Measurements from ENCODE around the gene DIP2B. TPM values are rescaled to one million over a fixed set of nuclear protein-coding genes. Genes with fewer than 3 reads are reported as not detected.
A peak's percentile ranks its signal among the peaks of the same experiment; 100 is the strongest.

Gene DIP2B
- polyA plus RNA-seq, 1 donor = 19.7 TPM

DNA sequence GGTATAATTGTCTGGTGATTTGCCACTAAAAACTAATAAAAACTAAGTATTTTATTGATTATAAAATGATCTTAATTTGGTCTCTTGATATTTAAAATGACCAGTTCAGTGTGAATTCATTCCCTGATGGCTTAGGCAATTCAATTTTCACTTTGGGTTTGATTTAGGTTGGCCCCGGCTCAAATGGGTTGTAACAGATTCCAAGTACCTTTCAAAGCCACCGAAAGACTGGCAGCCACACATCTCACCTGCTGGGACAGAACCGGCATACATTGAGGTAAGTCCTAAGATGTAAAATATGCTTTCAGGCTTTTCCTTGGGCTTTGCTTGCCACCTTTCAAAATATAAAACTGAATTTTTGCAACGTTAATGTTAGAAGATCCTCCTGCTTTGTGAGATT, 181.6 kb downstream of the DIP2B start:
- no peak for DNase-seq

DNA sequence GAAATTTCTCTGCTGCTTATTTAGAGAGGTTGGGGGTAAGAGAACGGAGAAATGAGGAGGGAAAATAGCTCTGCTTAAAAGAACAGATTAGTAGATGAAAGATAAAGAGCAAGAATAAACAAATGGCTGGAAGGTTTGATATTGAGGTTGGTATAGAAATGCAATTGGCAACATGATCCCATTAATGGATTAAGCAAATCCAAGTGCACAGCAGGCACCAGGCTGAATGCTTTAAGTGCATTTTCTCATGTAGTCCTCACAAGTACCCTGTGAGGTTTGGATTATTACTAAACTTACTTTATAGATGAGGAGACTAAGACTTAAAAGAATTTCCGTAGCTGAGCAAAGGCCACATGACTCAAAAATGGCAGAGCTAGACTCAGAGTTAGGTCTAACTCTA, 182.2 kb downstream of the DIP2B start:
- DNase-seq = no peak

DNA sequence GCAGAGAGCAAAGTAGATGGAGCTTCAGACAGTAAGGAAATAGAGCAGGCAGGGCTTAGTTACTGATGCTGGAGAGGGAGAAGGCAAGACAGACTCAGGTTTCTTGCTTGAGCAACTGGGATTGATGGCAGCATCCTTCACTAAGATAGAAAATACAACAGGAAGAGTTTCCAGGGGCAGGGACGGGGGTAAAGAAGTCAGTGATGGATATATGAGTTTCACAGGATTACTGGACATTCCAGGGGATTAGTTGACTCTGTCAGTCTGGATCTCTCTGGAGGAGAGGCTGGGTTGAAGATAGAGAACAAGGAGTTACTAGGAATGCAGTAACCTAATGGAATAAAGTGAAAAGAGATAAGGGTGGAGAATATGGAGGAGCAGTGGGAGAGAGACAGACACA, 184.7 kb downstream of the DIP2B start:
- no peak for DNase-seq

DNA sequence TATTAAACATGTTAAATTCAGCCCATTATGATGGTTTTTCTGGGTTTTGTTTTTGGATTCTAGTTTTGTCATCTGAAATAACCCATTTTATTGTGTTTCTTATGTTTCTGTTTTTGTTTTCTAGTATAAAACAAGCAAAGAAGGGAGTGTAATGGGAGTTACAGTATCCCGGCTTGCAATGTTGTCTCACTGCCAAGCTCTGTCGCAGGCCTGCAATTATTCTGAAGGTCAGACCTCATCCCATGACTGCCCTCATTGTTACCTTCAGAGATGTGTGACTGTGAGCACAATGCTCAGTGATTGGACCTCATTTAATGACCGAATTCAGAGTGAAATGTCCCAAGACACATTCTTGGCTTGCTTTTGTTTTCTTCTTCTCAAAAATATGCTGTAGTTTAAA, 186.1 kb downstream of the DIP2B start:
- DNase-seq = peak; percentile 34

DNA sequence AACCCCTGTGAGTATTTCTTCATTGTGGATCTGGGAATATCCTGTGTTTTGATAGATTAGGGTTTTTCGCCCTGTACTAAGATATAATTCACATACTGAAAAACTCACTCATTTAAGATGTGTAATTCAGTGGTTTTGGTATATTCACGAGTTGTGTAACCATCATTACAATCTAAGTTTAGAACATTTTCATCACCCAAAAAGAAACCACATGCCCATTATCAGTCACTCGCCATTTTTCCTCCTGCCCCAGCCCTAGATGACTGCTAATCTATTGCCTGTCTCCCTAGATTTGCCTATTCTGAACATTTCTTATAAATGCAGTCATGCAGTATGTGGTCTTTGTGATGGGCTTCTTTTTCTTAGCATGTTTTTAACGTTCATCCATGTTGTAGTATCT, 191.2 kb downstream of the DIP2B start:
- DNase-seq = no peak

DNA sequence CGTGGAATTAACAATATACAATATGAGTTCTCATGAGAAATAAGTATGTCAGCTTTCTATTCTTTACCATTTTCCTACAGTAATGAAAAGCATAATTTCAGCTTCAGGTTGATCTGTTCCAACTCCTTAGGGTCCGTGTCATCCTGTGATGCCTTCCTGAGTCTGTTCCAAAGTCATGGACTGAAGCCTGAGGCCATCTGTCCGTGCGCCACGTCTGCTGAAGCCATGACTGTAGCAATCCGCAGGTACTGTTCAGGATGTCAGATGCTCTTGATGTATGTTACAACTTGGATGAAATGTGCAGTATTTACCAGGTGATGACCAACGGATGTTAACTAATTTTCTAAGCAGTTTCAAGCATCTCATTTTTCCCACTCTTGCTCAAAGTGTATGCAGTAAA, 192.1 kb downstream of the DIP2B start:
- no peak for DNase-seq

DNA sequence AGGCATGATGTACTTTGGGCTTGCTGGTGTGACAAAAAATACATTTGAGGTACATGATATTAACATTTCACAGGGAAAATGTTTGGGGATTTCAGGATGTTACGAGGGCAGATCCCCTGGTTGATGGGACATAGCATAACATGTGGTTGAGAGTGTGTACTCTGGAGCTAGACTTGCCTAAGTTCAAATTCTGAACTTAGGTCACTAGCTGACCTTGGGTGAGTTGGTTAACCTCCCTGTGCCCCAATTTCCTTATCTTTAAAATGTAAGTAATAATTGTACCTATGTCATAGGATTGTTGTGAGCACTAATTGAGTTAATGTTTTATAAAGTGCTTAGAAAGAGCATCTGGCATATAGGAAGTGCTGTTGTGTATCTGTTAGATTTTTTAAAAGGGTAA, 194.4 kb downstream of the DIP2B start:
- no peak for DNase-seq

DNA sequence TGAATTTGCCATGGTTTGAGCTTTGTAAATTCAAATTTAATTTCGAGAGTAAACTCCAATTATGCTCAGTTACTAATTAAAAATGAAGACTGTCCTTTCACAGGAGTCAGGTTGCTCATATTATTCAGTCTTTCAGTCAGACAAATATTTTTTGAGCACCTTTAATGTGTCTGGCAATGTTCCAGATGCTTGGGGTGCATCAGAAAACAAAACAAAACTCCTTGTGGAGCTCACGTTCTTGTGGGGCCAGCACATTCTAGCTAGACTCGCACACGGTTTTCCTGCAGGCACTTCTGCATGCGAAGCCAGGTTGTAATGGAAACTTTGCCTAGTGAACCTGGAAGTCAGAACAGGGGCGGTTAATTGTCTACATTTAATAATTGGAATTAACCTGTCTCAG, 195.2 kb downstream of the DIP2B start:
- no peak for DNase-seq

DNA sequence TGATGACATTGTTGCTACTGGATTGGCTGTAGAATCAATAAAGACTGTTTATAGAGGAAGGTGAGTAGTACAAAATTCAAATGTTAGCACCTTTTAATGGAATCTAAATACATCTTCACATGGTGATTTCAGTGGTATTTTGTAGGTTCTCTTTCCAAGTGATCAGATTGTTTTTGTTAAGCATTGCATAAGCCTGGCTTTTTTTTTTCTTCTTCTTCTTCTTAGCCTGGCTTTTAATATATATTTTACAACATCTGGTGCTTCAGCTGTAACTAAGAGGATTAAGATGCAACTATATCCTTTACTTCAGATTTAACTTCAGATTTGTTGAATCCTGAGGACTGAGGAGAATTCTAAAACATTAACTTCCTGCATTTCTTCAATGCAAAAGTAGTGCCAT, 201.8 kb downstream of the DIP2B start:
- DNase-seq = no peak

DNA sequence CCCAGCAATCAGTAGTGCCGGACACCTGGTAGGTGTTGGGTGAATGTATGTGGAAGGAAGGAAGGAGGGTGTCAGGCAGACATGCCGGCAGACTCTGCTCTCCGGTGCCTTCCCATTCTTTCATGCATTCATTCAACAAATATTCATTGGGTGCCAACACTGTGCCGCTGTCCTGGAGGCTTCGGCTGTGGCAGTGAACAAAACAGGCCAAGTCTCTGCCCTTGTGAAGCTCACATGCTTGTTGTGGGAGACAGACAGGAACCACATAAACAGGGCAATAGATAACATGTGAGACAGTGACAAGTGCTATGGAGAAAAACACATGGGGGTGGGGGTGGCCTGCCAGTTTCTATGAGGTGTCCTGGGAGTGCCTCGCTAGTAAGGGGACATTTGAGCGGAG, 202.6 kb downstream of the DIP2B start:
- DNase-seq = no peak

DNA sequence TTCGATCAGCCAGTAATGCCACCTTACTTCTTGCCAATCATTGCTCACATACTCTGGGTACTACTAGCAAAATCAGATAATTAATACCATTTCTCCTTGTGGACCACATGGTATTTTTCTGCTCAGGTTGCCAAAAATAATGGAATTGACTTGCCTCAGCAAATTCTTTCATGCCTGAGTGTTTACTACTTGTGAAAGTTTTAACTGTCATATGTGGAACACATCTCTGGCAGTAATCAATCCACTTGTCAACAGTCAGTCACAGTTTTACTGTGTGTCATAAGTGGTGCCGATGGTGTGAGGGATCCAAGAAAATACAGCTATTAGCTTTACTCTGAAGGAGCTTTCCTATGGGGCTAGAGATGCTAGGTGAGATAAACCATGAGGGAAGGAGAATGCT, 203.8 kb downstream of the DIP2B start:
- no peak for DNase-seq

DNA sequence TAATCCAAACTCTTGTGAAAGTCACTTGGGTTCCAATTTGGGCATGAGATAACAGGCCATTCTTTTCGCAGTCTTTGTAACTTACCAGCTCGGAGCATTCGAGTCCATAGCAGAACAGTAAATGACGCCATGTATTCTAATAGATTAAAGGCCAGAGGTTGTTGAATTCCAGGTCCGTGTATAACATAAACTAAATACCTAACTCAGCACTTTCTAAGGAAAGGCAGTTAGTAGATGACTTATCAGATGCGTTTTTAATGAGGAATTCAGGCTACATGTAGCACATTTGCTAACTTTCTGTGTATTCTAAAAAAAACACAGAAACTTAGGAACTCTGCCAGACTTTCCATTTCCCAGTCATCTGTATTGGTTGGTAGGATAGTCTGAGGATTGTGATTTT, 206.3 kb downstream of the DIP2B start:
- DNase-seq = no peak

DNA sequence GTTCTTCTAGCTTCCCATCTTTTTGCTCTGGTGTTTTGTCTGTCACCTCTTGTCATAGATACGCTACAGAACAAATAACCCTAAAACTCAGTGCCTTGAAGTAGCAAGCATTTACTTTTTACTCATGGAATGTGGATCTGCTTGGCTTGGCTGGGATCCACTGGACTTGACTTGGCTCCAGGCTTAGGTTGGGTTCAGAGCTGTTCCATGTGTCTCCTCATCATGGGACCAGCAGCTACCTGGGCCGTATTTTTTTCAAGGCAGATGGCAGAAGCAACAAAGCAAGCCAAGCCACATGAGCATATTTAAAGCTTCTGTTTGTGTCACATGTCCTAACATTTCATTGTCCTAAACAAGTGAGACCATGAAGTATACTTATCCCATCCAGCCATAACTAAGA, 210.4 kb downstream of the DIP2B start:
- no peak for DNase-seq

DNA sequence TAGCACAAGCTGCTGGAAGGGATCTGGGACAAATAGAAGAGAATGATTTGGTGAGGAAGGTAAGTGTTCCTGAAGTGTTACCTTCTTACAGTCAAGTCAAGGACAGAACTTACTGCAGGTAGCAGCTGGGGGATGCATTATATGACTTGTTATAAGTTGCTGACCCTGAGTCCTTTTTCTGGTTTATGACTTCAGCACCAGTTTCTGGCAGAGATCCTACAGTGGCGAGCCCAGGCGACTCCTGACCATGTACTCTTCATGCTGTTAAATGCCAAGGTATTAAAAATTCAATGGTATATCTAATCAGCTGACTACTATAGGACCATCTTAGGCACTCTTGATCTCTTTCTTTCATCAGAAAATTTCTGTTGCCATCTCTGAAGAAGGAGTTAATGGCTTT, 214.0 kb downstream of the DIP2B start:
- DNase-seq = no peak

DNA sequence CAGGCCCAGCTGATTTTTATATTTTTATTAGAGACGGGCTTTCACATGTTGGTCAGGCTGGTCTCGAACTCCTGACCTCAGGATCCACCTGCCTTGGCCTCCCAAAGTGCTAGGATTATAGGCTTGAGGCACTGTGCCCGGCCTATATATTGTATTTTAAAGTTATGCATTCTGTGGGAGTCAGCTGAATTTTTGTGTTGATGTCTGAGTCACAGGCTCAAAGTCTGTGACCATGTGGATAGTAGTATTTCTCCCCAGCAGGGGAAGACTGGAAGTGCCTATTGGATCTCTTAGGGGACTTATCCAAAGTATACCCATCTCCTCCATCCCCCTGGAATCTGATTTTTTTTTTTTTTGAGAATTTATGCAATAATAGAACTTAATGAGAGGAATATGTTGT, 215.3 kb downstream of the DIP2B start:
- no peak for DNase-seq

DNA sequence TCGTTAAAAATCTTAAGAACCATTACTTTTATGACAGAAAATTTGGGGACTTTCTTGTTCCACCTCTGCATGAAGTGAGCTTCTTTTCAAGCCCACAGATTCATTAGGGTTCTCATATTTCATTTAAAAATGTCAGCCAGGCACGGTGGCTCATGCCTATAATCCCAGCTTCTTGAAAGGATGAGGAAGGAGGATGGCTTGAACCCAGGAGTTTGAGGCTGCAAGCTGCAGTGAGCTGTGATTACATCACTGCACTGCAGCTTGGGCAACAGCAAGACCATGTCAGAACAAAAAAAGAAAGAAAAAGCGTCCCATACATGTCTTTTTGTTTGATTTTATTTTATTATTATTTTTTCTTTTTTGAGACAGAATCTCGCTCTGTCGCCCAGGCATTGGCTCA, 215.7 kb downstream of the DIP2B start:
- DNase-seq = no peak

DNA sequence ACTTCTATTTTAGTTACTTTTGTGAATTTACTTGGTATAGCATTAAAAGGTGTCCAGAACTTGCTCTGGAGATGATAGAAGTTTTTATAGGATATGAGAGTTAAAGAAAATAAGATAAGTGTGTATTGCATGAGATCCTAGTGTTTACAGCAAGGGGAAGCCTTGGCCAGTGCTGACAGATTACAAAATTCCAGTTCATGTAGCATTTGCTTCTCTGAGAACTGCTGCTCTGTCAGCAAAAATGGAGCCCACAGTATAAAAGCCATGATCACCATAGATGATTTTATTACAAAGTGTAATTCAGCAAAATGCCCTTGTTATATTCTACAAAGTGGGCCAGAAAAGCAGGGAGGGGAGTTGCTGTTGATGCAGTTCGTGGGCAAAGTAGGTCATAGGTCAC, 219.1 kb downstream of the DIP2B start:
- DNase-seq = no peak

DNA sequence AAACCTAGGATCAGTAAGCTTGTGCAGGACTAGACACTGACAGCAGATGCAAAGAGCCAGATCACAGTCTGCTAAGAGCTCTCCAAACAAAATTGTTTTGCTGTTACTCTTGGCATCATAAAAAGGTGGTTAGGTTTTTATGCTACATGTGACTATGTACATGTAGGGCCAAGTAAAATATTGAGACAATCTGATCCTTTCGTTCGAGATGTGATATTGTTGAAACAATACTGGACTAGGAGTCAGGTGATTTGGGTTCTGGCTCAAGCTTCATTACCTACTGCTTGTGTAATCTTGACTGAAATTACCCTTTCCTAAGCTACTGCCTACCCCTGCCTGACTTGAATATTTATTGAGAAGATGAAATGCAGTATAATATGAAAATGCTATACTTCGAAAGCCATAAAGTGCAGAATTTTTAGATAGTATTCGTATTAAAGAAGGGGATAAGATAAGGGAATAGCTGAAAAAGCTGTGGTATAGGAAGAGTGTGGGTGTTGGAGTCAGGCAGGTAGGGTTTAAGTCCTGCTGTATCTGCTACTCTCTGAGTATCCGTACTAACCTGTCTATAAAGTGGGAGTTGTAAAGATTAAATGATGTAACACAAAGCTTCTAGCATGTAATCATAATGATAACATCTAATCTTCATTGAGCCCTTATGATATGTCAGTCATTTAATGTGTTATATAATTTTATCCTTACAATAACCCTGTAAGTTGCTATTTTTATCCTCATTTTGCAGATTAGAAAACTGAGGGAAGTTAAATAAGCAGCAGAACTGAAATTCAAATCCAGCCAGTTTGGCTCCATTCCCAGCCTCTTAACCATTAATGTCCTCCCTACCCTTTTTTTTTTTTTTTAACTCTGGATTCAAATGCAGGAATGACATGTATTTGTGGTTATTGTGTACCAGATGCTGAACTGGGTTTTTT, 220.5 kb downstream of the DIP2B start:
- no peak for DNase-seq

DNA sequence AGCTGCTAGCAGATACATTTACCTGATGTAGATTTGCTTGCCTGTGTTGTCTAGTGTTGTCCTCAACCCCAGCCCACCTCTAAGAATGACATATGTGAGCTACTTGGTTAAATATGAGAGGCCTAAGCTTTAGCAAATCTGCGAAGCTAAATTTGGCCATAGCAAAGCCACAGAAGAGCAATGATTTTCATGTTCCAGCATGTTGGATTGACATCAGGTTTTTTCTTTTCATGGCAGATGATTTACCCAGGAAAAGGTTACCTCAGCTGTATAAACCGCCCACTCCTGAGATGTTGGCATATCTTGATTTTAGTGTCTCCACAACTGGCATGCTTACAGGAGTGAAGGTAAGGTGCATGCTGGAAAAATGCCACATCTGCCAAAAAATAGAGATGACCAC, 222.7 kb downstream of the DIP2B start:
- no peak for DNase-seq

DNA sequence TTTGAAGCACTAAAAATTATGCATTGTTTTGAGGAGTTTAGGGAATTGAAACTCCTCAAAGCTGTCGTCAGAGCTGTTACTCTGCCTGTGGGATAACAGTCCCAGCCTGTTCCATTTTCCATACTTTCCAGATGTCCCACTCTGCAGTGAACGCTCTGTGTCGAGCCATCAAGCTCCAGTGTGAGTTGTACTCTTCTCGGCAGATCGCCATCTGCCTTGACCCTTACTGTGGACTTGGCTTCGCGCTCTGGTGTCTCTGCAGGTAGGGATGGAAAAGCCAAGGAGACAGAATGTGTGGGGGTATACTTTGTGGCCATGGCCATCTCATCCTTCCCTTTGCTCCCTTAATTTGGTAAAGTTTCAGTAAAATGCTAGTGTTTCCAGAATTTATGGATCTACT, 223.6 kb downstream of the DIP2B start:
- no peak for DNase-seq

DNA sequence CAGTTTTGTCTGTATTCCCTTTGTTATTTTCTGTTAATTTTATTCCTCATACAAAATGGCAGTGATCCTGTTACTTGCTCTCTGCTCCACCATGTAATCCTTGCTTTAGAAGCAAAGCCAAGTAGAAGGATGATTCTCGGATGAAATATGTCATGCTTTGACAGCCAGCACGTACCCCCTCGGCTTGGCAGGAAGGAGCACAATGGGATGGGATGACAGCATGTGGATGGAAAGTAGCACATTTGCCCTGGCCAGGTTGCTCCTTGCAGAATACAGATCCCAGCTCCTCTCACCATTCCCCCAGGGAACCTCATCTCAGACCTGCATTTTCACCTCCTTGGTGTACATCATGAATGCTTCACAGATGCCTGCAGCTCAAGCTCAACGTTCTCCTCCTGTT, 224.1 kb downstream of the DIP2B start:
- no peak for DNase-seq

DNA sequence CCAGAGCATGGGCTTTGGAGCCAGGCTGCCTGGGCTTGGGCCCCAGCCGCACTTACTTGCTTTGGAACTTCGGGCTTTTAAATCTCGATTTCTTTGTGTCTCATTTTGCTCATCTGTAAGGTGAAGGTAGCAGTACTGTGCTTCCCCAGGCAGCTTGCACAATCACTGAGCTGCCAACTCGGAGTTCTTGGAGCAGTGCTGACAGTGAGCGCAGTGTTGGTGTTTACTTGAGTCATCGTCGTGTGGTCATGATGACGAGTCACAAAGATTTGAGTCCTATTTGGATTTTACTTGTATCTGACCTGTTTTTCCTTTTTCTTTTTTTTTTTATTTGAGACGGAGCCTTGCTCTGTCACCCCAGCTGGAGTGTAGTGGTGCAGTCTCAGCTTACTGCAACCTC, 227.8 kb downstream of the DIP2B start:
- no peak for DNase-seq

DNA sequence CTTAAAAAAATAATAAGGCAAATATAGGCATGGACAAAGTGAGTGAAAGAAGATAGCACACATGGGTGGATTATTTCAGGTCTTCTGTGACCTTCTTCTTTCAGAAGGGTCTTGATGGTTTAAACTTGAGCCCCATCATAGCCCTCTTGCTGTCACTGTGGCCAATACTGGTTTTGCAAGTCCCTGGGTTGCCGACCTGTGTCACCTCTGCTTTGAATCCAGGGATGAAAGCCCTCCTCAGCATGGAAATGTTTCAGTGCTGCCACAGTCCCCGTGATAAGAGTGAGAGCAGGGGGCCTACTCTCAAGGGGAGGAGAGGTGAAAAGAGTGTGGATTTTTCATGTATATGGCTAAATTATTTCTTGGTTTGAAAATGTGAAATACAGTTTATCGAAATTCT, 228.9 kb downstream of the DIP2B start:
- DNase-seq = no peak

DNA sequence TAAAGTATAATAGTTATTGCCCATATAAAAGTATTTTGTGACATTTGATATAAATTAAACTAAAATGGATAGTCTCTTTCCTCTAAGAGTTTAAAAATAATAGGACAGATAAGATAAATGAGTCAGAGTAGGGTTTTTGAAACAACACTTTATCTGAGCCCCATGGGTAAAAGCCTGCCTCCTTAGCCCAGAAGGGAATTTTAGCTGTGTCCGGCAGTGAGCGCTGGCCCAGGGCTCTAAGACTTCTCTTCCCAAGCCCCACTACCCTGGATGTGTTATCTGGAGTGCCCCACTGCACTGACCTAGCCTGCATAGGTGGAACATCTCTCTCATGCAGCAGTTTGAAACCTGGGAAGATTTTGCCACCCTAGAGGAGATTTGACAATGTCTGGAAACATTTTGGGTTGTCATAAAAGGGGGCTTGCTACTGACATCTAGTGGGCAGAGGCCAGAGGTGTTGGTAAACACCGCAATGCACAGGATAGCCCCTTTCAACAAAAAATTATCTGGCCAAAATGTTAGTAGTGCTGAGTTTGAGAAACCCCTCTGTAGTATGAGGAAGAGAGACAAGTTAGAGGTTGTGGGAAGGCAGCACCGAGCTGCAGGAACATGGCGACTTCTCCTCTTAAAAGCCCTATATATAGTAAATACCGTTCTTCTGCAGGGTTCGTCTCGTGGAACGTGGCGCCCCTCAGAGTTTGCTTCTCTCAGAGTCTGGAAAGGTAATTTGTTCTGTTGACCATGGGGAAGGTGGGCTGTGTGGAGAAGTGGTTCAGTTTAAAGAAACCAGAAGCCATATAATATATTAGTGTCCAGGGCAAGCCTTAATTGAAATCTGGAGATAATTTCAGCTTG, 229.9 kb downstream of the DIP2B start:
- peak; percentile 23 for DNase-seq
